ENCODE measurements around the gene CEBPG.

Gene CEBPG

GRCh38 chr19:33418871-33419787 lies 45.6 kb downstream of the CEBPG start:
- no peak for DNase-seq (ENCODE audit: low read depth, low spot score)

GRCh38 chr19:33419788-33420130 lies 46.2 kb downstream of the CEBPG start:
- no peak for DNase-seq (ENCODE audit: low read depth, low spot score)

- no peak for DNase-seq (ENCODE audit: low read depth, low spot score)
Observed at GRCh38 chr19:33420821-33421220, 47.3 kb downstream of the CEBPG start.

GRCh38 chr19:33421368-33421767 lies 47.9 kb downstream of the CEBPG start:
- no peak for DNase-seq (ENCODE audit: low read depth, low spot score)

GRCh38 chr19:33422369-33423180 lies 49.1 kb downstream of the CEBPG start:
- no peak for DNase-seq (ENCODE audit: low read depth, low spot score)

- no peak for DNase-seq (ENCODE audit: low read depth, low spot score)
Observed at GRCh38 chr19:33424181-33424580, 50.7 kb downstream of the CEBPG start.

GRCh38 chr19:33426621-33427361 lies 53.3 kb downstream of the CEBPG start:
- no peak for DNase-seq (ENCODE audit: low read depth, low spot score)

GRCh38 chr19:33427801-33428626 lies 54.5 kb downstream of the CEBPG start:
- no peak for DNase-seq (ENCODE audit: low read depth, low spot score)

- no peak for DNase-seq (ENCODE audit: low read depth, low spot score)
Observed at GRCh38 chr19:33428627-33429125, 55.2 kb downstream of the CEBPG start.

GRCh38 chr19:33429891-33430673 lies 56.6 kb downstream of the CEBPG start:
- DNase-seq (ENCODE audit: low read depth, low spot score), result no peak

- no peak for DNase-seq (ENCODE audit: low read depth, low spot score)
Observed at GRCh38 chr19:33430674-33431277, 57.3 kb downstream of the CEBPG start.

GRCh38 chr19:33432015-33432414 lies 58.5 kb downstream of the CEBPG start:
- no peak for DNase-seq (ENCODE audit: low read depth, low spot score)
